ENCODE measurements around the gene PIK3R3.

GRCh38 chr1:46152016-46152415, 19.6 kb upstream of the PIK3R3 start:
- TF ChIP-seq CTCF (IDR thresholded peaks at IDR 0.05; ENCODE audit: low read length) (no peak), EZH2 (IDR thresholded peaks at IDR 0.05; ENCODE audit: borderline replicate concordance, low read length) (no peak)

Data from OCI-LY1 (cell line).